ENCODE measurements around the gene MARF1. TPM values are rescaled to one million over a fixed set of nuclear protein-coding genes. Genes with fewer than 3 reads are reported as not detected.
A peak's percentile ranks its signal among the peaks of the same experiment; 100 is the strongest.
"Not testable (repeated sequence)": the region's sequence is repeated elsewhere in the genome, so short reads cannot be mapped to it uniquely, and the experiment has no call there.

MARF1 gene
- total RNA-seq, 1 donor from 2014 or later = 51.4 TPM

DNA sequence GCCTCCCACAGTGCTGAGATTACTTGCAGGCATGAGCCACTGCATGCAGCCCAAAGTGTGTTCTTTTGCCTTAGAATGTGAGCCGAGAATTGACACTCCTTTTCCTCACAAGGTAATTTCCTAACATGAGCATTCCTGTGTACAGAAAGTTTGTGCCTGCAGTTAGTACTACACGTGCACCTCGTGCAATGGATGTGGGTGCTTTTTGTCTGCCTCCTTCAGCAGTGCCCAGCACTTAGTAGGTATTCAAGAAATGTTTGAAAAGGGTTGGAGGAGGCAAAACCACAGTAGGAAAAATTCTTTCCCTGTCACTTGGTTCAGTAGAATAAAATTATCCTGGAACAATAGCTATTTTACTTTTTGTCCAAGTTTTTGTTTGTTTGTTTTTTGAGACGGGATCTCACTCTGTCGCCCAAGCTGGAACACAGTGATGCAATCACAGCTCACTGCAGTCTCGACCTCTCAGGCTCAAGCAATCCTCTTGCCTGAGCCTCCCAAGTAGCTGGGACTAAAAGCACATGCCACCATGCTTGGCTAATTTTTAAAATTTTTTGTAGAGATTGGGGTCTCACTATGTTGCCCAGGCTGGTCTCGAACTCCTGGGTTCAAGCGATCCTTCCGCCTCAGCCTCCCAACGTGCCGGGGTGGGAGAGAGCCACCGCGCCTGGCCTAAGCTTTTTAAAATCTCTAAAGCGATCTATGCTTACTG lies 9.5 kb upstream of the MARF1 start:
- peak; percentile 51 for DNase-seq (ENCODE audit: low spot score)

- DNase-seq (ENCODE audit: low spot score) = no peak
Observed at GRCh38 chr16:15650698-15651171, 7.8 kb upstream of the MARF1 start.

GRCh38 chr16:15650019-15650697 lies 7.2 kb upstream of the MARF1 start, which contains the start of gene NDE1:
Gene NDE1 (plus strand): TSS chr16:15650245. CDS start chr16:15664779, 14,534 bp downstream.
- peak; percentile 98 for DNase-seq (ENCODE audit: low spot score)

- no peak for DNase-seq (ENCODE audit: low spot score)
Observed at GRCh38 chr16:15649727-15650018, 6.7 kb upstream of the MARF1 start.

GRCh38 chr16:15649311-15649710 lies 6.4 kb upstream of the MARF1 start:
- DNase-seq (ENCODE audit: low spot score) = not testable (repeated sequence)

- no peak for DNase-seq (ENCODE audit: low spot score)
Observed at GRCh38 chr16:15648135-15648730, 5.3 kb upstream of the MARF1 start.

DNA sequence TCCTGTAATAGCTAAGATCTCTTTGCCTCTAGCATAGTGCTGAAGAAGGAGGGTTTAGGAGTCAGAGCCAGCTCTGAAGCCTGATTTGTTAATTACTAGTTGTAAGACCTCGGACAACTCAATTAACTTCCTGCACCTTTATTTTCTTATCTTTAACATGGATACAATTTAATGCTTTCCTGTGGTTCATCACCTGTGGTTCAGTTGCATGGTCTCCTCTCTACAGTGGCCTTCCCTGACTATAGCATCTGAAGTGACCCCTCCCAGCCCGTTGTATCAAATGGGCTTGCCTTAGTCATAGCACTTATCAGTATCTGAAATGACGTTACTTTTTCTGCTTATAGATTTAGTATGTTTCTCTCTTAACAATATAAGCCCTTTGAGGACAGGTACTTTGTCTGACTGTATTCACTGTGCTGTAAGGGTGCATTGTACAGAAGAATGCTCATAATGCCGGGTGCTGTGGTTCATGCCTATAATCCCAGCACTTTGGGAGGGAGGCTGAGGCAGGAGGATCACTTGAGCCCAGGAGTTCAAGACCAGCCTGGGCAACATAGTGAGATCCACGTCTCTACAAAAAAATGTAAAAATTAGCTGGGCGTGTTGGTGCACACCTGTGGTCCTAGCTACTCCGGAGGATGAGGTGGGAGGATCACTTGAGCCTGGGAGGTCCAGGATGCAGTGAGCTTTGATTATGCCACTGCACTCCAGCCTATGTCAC lies 4.5 kb upstream of the MARF1 start:
- DNase-seq (ENCODE audit: low spot score) = no peak

GRCh38 chr16:15646557-15647293 lies 3.8 kb upstream of the MARF1 start:
- DNase-seq (ENCODE audit: low spot score) = peak; percentile 43

GRCh38 chr16:15644962-15645465 lies 2.1 kb upstream of the MARF1 start:
- not testable (repeated sequence) for DNase-seq (ENCODE audit: low spot score)

DNA sequence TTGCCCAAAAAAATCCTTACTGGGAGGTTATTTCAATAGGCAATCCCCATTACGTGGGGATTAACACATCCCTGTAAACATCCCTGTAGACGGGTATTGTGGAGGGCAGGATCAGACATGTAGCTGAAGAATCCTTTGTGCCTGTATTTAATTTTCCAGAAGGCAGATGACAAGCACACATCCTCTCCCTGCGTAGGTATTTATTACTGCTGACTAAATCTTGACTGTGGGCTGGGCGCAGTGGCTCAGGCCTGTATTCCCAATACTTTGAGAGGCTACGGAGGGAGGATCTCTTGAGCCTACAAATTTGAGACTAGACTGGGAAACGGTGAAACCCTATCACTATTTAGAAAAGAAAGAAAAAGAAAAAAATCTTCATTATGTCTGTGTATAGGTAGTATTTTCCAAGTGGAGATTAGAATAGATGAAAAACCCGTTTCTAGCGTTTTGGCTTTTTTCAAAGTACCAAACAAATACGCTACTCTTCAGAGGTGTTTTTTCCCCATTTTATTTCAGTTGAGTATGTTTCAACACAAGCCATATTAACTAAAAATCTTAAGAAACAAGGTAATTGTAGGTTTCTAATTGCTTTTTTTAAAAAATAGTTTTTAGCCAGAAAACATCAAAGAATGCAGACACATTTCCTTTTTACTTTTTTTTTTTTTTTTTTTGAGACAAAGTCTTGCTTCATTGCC lies 1.5 kb upstream of the MARF1 start:
- no peak for DNase-seq (ENCODE audit: low spot score)

DNA sequence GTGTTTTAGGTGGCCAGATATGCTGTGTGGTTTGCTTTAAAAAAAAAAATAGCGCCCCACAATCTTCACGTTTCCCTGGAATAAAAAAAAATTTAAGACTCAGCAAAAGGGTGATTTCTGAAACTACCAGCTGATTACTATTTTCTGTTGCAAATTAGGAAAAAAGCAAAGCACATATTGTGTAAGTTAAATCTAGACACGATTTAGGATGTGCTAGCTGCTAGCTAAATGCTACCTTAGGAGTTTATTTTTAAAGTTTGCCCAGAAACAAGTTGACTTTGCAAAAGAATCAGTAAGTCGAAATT lies 944 bp upstream of the MARF1 start:
- DNase-seq (ENCODE audit: low spot score) = no peak

DNA sequence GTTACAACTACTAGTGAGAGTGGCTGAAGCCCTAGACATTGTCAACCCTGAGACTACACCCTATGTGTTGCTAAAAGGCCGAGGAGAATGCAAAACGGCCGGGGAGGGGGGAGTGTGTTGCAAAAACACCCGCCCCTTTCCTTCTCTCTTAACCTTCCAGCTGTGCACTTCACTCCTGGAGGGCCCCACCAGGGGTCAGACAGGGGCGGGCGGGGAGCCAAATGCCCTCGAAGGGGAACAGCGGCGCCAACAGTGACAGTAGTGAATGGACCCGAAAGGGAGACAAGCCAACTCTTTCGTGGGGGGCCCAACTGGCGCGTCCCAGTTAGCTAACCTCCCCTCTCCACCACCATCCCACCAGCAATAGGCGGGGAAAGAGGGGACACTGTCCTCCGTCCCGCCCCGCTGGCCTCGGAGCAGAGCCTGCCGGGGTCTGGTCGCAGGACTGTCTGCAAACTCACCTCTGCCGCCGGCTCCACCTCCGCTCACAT lies 352 bp downstream of the MARF1 start:
- DNase-seq (ENCODE audit: low spot score) = peak; percentile 93

DNA sequence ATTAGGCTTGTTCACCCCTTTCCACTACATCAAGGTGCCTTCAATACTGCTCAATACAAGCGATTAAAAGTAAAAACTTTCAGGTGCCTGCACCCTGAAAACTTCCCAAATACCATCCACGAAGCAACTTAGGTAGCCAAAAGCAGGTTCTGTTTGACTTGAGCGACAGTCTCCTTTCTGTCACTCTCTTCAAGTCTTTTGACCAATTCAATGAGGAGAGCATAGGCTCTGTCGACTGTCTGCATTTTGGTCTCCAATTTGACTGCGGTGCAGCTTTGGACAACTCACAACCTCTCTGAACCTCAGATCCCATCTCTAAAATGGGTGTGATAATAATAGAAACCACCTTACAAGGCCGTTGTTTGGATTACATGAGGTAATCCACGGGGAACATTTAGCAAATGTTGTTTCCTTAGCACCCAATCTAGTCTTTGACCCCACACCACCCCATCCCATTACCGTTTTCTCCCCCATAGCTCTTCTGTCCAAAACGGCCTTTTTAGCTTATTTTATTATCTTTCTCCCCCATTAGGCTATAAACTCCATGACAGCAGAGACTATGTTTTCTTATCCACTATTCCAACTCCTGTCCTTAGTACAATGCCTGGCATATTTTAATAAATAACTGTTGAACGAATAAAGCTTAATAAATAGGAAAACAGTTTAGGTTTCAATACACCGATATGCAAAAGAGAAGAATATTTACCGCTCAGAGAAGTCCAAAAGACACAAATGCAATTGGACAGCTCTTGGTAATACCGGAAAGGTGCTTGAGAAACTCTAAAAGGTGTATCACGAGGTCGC lies 999 bp downstream of the MARF1 start:
- DNase-seq (ENCODE audit: low spot score) = no peak

- no peak for DNase-seq (ENCODE audit: low spot score)
Observed at GRCh38 chr16:15640966-15641365, 2.0 kb downstream of the MARF1 start.

- DNase-seq (ENCODE audit: low spot score) = peak; percentile 57
Observed at GRCh38 chr16:15639061-15639568, 3.8 kb downstream of the MARF1 start.

GRCh38 chr16:15636392-15636873 lies 6.5 kb downstream of the MARF1 start:
- no peak for DNase-seq (ENCODE audit: low spot score)

GRCh38 chr16:15635926-15636325 lies 7.0 kb downstream of the MARF1 start:
- no peak for DNase-seq (ENCODE audit: low spot score)

DNA sequence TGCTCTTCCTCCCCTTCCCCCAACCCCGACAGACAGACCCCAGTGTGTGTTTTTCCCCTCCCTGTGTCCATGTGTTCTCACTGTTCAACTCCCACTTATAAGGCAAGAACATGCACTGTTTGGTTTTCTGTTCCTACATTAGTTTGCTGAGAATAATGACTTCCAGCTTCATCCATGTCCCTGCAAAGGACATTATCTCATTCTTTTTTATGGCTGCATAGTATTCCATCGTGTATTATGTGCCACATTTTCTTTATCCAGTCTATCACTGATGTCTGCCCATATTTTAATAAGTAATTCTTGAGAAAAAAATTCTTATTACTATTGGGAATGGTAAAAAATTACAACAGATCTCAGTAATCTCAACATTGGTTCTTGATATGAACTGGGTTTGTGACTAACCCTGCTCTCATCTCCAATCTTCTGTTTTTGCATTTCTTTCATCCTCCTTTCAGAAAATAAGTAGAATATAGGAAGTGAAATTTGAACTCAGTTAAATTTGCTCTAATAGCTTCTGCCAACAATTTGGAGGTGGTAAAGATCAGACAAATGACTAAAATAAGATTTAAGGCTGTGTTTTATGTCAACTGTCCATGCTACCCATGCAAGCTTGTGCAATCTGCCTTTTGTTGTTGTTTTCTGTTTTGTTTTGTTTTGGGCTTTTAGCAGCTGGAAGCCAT lies 11.1 kb downstream of the MARF1 start:
- no peak for DNase-seq (ENCODE audit: low spot score)

All from mesenteric fat pad (tissue), 1 donor.